HG03280 (cell line): ENCODE measurements around the gene KRTAP2-4.
"Not testable (repeated sequence)": the region's sequence is repeated elsewhere in the genome, so short reads cannot be mapped to it uniquely, and the experiment has no call there.

Experiments
- ATAC-seq: cut with Tn5 transposase; IDR thresholded peaks from one replicate; pipeline ENCODE4 v1.9.1; 2021; ENCODE audit warnings: mild to moderate bottlenecking, moderate library complexity; ENCODE audit not compliant: unreplicated experiment

Gene KRTAP2-4

DNA sequence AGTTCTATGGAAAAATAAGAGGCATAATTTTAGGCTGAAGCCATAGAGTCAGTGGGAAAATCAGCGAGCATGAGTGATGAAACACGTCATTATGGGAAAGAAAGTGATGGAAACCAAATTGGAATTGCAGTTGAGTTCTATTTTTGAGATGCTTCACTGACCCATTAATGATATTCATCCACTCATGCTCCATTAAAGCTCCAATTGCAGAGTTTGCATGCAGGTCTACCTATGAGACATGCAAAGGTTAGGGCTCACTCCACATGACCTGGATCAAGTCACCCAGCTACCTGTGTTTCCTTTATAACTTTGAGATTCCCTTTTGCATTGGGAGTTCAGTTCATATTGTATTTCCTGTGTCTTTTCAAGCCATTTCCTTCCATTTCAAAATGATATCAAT, 8.0 kb upstream of the KRTAP2-4 start:
- no peak for ATAC-seq

DNA sequence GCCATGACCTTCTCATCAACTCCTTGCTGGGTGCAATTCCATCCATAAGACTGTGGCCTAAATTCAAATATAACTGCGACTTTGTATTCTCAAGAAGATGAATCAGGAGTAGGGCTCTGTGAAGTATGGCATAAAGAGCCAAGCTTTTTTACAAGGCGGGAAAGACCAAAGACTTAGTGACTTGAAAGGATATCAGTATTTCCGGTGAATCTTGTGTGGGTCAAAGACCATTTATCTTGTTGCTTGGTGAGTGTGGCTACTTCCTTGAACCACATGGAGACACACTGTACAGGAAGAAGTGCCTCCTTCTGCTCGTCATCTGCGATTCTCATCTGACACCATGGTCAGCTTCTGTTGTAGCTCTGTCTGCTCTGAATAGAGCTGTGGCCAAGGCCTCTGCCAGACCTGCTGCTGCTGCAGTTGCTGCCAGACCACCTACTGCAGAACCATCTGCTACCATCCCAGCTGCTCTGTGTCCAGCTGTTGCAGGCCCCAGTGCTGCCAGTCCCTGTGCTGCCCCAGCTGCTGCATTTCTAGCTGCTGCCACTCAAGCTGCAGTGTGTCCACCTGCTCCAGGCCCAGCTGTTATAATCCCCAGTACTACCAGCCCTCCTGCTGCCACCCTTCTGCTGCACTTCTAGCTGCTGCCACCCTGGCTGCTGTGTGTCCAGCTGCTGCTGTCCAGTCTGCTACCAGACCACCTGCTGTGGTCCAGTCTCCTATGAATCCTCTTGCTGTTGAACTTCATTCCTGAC, 6.1 kb upstream of the KRTAP2-4 start:
- no peak for ATAC-seq

DNA sequence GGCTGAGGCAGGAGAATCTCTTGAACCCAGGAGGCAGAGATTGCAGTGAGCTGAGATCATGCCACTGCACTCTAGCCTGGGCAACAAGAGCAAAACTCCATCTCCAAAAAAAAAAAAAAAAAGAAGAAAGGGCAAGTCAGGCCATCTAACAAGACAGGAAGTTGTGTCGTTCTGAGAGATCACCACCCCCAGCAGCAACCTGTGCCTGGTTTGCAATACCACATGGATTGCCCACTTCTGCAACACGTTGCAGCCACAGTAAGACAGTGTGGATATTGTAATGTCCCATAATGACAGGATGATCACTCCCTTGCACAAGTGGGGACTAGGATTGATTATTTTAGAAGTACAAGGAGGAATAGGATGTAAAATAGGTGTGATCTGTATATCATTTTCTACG, 3.4 kb upstream of the KRTAP2-4 start:
- no peak for ATAC-seq

DNA sequence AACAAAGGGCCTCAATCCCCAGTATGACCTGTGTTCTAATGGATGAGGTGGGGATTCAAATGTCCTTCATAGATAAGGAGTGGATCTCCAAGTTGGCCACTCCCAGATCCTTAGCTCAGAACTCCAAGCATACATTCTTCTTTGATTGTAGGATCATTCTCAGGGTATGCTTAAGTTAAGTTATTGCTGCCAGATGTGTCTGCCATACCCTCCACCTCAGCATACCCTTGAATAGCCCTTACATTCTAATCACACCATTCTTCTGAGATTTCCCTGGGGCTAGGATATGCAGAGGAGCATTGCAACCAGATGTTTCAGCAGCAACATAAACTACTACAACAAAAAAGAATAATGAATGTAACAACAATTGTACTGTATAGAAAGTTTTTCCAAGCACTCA, 1.6 kb upstream of the KRTAP2-4 start:
- no peak for ATAC-seq

DNA sequence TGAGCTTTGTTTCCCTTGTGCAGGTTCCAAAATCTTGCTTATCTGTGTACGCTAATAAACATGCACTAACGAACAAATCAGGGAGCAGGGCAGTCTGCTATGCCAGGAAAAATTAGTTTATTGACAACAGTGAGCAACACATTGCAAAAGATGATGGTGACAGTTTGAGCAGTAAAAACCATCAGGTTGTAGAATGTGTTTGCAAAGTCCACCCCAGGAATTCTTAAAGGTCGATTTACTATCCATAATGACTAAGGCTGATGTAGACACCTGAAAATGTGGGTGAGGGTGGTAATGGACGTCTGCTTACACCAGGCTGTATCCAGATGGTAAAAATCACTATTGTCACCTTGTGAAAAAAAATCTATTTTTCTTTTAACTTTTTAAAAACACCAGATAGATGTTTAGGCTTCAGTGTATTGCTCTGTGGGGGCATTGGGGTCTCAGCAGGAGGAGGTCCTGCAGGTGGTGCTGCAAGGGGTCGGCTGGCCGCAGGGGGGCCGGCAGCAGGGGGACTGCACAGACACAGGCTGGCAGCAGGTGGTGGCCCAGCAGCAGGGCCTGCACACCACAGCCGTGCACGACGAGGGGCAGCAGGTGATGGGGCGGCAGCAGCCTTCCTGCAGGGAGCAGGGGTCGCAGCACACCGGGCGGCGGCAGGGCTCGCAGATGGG, 526 bp downstream of the KRTAP2-4 start:
- not testable (repeated sequence) for ATAC-seq

DNA sequence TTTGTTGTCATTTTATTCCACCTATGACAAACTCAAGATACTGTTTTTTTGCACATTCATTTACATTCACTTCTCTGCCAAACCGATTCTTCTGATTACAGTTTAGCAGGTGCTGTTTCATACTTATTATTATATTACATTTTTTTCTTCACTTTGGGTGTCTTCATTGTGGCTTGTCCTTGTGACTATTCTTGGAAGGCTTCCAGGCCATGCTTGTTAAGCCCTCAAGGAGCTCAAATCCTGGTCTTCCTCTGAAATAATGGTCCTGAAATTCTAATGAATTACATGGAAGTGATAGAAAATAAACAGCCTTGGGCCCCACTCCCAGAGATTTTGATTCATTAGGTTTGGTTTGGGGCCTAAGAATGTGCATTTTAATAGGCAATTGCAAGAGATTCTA, 1.4 kb downstream of the KRTAP2-4 start:
- no peak for ATAC-seq

DNA sequence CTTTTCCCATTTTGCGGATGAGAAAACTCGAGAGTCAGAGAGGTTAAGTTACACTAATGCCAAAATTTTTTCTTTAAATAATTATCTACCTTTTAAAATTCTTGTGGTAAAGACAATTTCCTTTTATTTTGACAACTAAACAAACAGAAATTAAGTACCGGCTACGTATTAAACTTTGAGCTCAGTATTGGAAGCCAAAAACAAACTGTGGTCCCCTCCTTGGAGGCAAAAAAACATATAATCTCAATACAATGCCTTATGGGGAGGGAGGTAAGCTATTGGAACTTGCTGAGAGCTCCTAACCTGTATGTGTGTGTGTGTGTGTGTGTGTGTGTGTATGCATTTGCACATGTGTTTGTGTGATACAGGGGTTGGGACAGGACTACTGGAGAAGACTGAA, 2.2 kb downstream of the KRTAP2-4 start:
- ATAC-seq, result no peak

DNA sequence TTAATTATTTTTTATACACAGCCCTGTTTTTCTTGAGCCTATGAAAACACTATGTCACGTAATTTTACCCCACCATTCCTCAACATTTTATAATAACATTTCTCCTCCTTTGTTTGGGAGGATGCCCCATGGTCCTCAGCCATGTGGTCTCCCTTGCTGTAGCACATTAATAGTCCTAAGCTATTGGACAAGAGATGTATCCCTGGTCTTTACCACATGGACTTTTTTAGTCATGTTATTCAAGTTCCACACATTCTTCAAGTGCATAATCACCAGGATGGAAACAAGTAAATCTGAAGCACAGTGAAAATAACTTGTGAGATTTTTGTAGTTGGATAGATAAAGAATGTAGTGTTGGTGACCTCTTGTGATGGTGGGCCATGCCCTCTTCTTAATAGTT, 3.7 kb downstream of the KRTAP2-4 start:
- ATAC-seq, result no peak

DNA sequence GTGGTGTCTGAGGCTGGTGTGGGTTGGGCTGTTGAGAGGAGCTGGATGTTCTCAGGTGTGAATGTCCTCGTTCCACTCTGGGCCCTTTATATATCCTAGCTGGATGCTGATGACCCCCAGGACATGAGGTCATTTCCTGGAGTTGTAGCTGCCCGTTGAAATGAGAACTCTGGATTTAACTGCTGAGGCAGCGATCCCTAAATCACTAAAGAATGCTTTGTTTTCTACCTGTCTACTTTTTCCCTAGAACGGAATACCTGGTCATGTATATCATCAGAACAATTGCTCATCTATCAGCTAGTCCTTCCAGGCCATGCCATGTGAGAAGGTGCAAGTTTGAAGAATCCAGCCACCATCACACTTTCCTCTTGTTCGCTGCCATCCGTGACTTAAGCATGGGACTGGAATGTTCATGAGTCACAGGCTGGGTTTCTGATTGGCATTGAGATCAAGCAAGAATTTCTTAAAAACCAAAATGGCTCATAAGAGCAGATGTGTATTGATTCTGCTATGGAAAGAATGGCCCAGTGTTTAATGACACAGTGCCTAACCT, 5.6 kb downstream of the KRTAP2-4 start, which contains the start of gene KRTAP2-3:
KRTAP2-3 (minus strand) TSS at position 63 of the 553 bp plus-strand sequence. CDS start 64 bp downstream, outside the sequence.
- ATAC-seq, result no peak

DNA sequence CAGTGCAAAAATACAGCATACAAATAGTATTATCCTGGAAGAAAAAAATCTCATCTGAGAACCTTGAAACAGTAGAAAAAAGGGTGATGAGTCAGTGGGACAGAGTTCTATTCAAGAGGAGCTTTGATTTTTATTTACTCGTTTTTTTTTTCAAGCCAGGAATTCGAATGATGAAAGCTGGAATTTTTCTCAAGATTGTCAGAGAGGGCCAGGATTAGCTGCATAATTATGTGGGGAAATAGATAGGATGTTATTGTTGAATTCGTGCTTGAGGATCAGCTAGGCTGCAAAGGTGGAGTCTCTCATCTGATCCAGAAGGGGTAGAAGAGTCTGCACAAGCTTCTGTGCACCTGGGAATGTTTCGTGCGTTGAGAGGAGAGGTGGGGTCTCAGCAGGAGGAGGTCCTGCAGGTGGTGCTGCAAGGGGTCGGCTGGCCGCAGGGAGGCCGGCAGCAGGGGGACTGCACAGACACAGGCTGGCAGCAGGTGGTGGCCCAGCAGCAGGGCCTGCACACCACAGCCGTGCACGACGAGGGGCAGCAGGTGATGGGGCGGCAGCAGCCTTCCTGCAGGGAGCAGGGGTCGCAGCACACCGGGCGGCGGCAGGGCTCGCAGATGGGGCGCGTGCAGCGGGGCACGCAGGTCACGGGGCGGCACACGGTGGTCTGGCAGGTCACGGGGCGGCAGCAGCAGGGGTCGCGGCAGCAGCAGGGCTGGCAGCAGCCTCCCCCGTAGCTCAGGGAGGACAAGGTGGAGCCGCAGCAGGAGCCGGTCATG, 6.2 kb downstream of the KRTAP2-4 start:
- not testable (repeated sequence) for ATAC-seq

DNA sequence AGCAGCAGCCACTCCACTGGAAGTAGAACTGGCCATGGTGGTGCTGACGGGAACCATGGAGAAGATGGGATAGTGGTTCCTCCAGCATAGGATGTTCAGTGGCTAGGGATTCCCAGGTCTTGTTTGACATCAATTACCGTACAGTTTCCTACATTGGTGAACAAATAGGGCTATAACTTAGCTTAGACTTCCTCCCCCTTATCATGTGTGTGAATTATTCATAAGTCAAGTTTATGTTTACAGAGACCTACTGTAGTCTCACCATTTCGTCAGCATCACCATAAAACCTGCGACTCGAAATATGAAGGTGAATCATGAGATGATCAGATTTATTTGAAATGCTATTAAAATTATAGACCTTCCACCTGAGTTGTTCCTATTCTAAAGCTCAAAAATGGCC, 6.9 kb downstream of the KRTAP2-4 start:
- ATAC-seq, result no peak

DNA sequence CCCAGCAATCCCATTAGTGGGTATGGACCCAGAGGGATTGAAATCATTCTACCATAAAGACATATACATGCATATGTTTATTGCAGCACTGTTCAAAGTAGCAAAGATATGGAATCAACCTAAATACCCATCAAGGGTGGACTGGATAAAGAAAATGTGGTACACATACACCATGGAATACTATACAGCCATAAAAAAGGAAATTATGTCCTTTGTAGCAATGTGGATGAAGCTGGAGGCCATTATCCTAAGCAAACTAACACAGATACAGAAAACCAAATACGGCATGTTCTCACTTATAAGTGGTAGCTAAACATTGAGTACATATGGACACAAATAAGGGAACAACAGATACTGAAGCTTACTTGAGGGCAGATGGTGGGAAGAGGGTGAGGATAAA, 8.1 kb downstream of the KRTAP2-4 start:
- no peak for ATAC-seq

DNA sequence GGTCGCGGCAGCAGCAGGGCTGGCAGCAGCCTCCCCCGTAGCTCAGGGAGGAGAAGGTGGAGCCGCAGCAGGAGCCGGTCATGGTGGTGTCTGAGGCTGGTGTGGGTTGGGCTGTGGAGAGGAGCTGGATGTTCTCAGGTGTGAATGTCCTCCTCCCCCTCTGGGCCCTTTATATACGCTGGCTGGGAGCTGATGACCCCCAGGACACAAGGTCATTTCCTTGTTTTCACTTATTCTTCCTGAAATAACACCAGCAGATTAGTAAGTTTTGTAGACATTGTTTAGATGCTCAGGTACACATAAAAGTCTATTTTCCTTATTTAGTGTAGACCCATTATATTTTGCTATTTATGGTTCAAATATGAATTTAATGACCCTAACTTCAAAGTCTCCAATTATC, 10.5 kb downstream of the KRTAP2-4 start, which contains the start of gene KRTAP2-2:
KRTAP2-2 (minus strand) TSS at position 101 of the 400 bp plus-strand sequence; CDS start at position 82, 19 bp downstream.
- not testable (repeated sequence) for ATAC-seq

DNA sequence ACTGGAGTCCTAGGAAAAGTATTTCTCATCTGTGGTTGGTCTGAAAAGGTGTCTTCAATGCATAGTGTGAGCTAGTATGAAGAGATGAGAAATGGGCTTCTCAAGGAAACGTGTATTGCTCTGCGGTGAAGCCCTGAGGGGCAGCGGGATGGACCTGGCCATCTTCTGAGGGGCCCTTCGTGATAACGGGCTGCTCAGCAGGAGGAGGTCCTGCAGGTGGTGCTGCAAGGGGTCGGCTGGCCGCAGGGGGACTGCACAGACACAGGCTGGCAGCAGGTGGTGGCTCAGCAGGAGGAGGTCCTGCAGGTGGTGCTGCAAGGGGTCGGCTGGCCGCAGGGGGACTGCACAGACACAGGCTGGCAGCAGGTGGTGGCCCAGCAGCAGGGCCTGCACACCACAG, 11.1 kb downstream of the KRTAP2-4 start:
- ATAC-seq, result not testable (repeated sequence)

DNA sequence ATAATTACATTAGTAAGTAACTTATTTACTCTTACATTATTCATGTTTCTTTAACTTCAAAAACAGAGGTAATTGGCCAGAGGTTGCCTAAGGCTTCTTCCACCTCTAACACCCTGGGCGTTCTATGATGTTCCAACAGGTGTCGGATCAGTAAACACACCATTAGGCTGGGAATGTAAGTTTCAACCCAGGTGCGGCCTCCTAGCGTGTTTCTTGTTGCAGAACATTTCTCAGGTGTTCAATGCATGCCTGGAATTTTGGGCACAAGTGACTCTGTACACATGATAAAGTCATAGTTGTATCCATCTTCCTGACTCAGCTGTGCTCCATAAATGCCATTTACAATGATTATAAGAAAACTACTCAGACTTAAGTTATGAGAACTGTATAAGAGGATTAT, 11.7 kb downstream of the KRTAP2-4 start:
- ATAC-seq, result no peak

DNA sequence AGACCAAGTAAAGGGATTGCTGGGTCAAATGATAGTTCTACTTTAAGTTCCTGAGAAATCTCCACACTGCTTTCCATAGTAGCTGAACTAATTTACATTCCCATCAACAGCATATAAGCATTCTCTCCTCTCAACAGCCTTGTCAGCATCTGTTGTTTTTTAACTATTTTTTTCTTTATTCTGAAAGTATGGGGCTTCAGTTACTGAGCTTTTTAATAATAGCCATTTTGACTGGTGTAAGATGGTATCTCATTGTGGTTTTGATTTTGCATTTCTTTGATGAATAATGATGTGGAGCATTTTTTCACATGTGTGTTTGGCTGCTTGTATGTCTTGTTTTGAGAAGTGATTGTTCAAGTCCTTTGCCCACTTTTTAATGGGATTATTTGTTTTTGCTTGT, 13.1 kb downstream of the KRTAP2-4 start:
- no peak for ATAC-seq

DNA sequence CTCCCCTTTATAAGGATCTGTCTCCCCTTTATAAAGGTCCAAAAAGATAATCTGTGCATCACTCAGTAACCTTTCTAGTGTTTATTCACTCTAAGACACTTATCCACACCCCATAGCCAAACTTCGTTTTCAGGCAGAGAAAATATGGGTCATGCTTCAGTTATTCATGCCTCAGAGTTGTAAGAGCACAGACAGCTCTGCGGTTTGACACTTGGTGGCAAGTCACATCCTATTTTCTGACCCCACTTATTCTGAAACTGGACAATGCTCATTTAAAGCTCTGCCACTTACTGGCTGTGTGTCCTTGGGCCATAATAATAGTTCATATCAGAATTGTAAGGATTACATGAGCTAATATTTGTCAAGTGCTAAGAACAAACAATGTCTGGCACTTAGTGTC, 16.6 kb downstream of the KRTAP2-4 start:
- no peak for ATAC-seq

DNA sequence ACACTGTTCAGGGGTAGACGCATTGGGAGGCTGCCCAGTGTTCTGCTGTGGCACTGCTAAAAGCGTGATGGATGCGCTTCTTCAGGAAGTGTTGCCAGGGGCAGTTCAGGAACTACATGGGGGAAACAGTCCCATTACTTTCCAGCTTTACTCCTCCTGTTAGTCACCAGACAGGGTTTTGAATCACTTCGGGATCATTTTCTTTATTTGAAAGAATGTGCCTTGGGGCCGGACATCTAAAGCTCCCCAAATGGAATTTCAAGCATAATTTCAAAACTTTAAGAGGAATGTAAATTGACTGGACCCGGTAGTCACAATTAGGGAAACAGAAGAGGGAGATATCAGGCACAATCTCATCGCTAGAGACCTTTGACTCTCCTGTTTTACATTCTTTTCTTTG, 17.2 kb downstream of the KRTAP2-4 start:
- ATAC-seq, result no peak

DNA sequence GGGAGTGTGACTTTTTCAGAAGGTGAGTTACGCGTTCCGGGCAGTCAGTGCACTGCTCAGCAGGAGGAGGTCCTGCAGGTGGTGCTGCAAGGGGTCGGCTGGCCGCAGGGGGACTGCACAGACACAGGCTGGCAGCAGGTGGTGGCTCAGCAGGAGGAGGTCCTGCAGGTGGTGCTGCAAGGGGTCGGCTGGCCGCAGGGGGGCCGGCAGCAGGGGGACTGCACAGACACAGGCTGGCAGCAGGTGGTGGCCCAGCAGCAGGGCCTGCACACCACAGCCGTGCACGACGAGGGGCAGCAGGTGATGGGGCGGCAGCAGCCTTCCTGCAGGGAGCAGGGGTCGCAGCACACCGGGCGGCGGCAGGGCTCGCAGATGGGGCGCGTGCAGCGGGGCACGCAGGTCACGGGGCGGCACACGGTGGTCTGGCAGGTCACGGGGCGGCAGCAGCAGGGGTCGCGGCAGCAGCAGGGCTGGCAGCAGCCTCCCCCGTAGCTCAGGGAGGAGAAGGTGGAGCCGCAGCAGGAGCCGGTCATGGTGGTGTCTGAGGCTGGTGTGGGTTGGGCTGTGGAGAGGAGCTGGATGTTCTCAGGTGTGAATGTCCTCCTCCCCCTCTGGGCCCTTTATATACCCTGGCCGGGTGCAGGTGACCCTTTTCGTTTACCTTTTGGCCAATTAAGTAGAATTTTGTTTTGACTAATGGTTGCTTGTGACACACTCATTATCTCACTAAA, 18.8 kb downstream of the KRTAP2-4 start, which contains the start of gene KRTAP2-1:
KRTAP2-1 (minus strand) TSS at position 582 of the 731 bp plus-strand sequence; CDS start at position 533, 49 bp downstream.
- ATAC-seq, result not testable (repeated sequence)

DNA sequence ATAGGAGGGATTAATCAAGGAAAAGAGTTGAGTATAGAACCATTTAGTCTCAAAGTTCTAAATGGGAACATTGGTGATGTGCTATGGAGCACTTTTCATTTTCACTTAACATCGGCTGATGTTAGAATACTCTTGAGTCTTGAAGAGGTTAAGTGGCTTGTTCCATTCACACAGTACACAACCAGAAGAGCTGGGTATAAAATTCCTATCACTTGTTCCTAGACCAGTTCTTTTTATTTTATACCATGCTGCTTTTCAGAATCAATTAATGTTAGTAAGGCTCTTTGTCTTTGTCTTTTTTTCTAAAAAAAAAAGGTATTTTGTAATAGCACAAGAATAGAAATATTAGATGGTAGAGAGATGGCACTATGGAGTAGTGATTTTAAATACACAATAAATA, 22.7 kb downstream of the KRTAP2-4 start:
- no peak for ATAC-seq
